Cerebellar nuclear complex (tissue), 1 donor: ENCODE data around the gene PTPRT.

Experiments
- DNase-seq, 2 experiments: peaks; one replicate each; lab custom pipeline; 2025; lab: John Stamatoyannopoulos, UW

The PTPRT gene

GRCh38 chr20:42046371-42047085 is 1143.2 kb downstream of the PTPRT start:
- no peak for DNase-seq

- no peak for DNase-seq
Observed at GRCh38 chr20:42043921-42044320, 1145.8 kb downstream of the PTPRT start.

- no peak for DNase-seq
Observed at GRCh38 chr20:42041000-42041565, 1148.6 kb downstream of the PTPRT start.

GRCh38 chr20:42027746-42028268 is 1161.9 kb downstream of the PTPRT start:
- DNase-seq: no peak

GRCh38 chr20:42026599-42026998 is 1163.1 kb downstream of the PTPRT start:
- no peak for DNase-seq

- no peak for DNase-seq
Observed at GRCh38 chr20:42024653-42025052, 1165.1 kb downstream of the PTPRT start.
